Measurements from ENCODE around the gene JKAMP. TPM values are rescaled to one million over a fixed set of nuclear protein-coding genes. Genes with fewer than 3 reads are reported as not detected.
"Not testable (repeated sequence)": the region's sequence is repeated elsewhere in the genome, so short reads cannot be mapped to it uniquely, and the experiment has no call there.

JKAMP gene, protein sequence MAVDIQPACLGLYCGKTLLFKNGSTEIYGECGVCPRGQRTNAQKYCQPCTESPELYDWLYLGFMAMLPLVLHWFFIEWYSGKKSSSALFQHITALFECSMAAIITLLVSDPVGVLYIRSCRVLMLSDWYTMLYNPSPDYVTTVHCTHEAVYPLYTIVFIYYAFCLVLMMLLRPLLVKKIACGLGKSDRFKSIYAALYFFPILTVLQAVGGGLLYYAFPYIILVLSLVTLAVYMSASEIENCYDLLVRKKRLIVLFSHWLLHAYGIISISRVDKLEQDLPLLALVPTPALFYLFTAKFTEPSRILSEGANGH
- 10 to 100 TPM; 77.9 to 84.2 (median 80.3) TPM for polyA plus RNA-seq (ENCODE audit: insufficient read length in 3 of 3)

DNA sequence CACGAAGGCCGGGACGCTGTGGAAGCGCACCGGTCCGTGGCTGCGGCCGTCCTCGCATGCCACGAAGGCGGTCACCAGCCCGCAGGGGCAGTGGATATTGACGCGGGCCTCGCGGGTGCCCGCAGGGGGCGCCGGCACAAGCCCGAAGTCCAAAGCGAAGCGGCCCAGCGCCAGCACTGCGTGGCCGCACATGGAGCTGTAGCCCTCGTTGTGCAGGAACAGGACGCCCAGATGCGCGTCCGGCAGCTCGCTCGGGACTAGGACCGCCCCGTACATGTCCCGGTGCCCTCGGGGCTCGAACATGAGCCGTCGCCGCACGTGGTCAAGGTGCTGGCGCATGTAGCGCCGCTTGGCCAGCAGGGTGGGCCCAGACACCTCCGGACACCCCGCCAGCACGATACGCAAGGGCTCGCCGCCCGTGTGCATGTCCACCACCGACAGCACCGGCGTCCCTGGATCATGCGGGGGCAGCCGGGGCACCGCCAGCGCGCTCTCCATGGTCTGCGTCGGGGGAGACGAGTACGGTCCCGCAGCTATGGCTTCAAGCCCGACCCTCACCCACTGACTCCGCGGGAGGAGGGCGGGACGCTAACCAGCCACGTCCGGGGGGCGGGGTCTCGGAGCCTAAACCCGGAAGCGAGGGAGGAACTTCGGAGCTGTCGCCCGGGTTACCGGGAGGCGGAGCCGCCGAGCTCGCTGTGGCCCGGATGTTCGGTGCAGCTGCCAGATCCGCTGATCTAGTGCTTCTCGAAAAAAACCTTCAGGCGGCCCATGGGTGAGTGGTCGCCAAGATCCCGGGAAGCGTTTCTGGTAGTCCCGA is at the start of gene JKAMP, which contains the start of gene L3HYPDH:
Gene JKAMP, plus strand, starts transcription at position 699 of the 820 bp plus-strand sequence. Its CDS starts 73 bp downstream, at position 772.
Gene L3HYPDH, minus strand, starts transcription at position 590 of the 820 bp plus-strand sequence. Its CDS starts 92 bp downstream, at position 498.
- peak; percentile 90 to 95 (median 93) for DNase-seq (ENCODE audit: low read depth in 3 of 3, low spot score in 2 of 3)

DNA sequence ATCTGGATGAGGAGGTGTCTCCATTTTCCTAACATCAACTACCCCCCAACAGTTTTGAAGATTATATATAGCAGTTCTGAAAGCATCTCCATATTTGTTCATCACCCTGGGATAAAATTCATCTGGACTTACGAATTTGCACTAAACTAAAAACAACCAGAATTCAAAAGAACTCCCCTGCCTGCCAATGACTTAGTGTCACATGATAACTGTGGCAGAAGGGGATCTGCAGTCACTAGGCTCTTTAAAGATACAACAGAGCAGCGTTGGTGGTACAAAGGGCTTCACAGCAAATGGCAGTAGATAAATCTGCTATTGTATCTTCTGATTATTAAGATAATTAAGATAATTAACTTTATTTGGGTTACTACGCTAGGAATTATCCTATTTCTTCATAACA is 49.2 kb upstream of the JKAMP start:
- no peak for DNase-seq (ENCODE audit: low read depth in 3 of 3, low spot score in 2 of 3)

DNA sequence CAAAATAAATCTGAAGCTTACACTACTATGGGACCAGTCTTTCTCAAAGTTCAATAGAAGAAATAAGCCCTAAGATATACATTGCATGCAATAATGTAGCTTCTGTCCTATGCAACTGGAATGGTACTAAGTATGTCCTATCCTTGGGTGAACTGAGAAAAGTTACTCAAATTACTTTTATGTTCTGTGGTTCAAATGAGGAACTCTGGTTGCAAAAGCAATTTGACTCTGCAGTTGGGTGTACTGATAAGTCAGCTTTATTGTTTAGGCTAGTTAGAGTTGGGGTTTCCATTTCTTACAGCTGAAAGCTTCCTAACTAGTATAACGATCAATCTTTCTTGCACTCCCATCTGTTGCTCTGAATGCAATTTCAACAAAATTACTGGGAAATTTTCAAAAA is 48.3 kb upstream of the JKAMP start:
- DNase-seq (ENCODE audit: low read depth in 3 of 3, low spot score in 2 of 3): no peak

DNA sequence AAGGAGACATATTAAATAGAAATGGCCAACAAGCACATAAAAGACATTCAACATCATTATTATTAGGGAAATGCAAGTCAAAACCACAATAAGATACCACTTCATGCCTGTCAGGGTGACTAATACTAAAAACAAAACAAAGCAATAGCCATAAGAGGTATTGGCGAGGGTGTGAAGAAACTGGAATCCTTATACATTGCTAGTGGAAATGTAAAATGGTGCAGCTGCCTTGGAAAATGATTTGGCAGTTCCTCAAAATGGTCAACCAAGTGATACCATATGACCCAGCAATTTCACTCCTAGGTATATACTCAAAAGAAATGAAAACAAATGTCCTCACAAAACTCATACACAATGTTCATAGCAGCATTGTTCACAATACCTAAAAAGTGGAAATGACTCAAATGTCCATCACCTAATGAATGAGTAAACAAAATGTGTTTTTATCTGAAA is 46.1 kb upstream of the JKAMP start:
- DNase-seq (ENCODE audit: low read depth in 3 of 3, low spot score in 2 of 3): no peak

DNA sequence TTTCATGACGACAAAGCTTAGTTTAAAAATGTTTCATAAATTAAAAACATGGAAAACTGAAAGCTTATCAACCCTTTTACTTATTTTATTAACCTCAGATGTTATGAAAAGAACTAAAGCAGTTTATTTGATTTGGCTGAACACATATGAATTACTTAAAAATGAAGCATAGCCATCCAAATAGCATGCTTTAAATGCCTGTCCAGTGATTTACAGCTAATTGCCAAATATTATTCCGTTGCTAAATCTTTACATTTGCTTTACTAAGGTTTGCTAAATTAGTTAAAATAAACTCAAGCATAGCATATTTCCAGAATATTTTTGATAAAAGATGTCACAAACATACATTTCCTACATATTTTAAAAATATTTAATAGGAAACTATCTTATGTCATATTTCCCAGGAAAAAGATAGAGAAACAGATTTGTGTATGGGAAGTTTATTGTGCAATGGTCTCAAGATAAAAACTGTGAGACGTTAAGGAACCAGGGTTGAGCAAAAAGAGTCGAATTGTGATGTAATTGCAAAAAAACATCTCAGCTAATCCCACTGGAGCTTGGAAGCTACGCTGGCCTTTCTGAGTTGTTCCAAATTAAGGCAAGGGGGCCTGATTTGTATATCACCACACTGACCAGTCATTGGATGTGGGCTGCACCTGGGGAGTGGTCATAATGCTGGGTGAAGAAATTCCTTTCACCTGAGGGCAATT is 44.9 kb upstream of the JKAMP start:
- no peak for DNase-seq (ENCODE audit: low read depth in 3 of 3, low spot score in 2 of 3)

DNA sequence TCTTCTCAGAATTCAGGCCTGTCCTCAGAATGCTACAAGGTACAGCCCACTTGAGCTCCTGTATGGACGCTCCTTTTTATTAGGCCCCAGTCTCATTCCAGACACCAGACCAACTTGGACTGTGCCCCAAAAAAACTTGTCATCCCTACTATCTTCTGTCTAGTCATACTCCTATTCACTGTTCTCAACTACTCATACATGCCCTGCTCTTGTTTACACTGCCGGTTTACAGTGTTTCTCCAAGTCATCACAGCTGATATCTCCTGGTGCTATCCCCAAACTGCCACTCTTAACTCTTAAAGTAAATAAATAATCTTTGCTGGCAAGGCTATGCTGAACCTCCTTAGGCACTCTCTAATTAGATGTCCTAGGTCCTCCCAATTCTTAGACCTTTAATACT is 35.6 kb upstream of the JKAMP start:
- not testable (repeated sequence) for DNase-seq (ENCODE audit: low read depth in 3 of 3, low spot score in 2 of 3)

DNA sequence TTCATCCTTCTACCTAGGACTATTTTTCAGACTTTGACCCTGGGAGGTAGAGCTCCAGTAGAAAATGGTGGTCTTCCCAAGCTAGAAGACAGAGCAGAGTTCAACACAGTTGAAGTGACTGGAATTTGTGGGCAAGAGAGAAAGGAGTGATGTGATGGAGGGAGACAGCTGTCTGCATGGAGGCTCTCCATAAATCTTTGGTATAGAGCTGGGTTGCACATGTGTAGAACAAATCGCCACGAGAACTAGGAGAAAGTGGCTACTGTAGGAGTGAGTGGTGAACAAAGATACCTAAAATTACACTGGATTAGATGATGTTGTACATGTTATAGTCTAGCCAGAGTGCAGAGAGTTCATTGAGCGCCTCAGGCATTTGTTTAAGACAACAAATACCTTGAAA is 33.6 kb upstream of the JKAMP start:
- DNase-seq (ENCODE audit: low read depth in 3 of 3, low spot score in 2 of 3): no peak

DNA sequence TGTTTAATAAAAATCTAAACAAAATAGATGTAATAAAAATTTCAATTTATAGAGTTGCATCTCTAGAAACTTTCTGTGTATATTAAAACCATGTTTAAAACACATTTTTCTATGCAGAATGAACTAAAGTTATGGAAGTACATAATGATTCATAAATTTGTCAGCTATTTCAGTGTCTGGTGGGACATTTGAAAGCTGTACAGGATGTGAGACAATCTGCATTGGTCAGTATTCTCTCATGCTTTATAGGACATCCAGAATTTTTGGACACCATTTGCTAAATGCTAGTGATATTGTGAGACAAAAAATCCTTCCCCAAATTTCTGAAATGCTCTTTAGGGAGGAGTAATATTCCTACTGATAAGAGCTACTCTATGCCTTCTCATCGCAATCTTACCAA is 32.5 kb upstream of the JKAMP start:
- DNase-seq (ENCODE audit: low read depth in 3 of 3, low spot score in 2 of 3): no peak

DNA sequence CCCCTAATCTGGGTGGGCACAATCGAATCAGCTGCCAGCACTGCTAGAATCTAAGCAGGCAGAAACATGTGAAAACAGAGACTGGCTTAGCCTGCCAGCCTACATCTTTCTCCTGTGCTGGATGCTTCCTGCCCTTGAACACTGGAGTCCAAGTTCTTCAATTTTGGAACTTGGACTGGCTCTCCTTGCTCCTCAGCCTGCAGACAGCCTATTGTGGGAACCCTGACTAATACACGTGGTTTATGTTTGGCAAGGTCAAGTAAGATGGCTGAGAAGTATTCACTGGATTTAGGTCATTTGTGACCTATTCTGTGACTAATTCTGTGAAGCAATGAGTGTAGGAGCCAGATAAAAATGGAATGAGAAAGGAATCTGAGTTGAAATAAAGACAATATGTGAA is 30.2 kb upstream of the JKAMP start:
- DNase-seq (ENCODE audit: low read depth in 3 of 3, low spot score in 2 of 3): no peak

DNA sequence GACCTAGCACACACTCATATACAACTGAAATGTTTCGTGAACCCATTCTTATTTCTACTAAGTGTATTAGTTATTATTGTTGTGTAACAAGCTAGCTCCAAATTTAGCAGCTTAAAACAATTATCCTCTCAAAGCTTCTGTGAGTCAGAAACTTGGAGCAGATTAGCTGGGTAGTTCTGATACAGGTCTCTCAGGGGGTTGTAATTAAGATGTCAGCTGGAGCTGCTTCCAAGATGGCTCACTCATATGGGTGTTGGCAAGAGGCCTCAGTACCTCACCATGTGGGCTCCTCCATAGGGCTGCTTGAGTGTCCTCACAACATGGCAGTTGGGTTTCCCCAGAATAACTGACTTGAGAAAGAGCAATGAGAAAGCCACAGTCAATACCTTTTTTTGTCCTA is 28.9 kb upstream of the JKAMP start:
- DNase-seq (ENCODE audit: low read depth in 3 of 3, low spot score in 2 of 3): no peak

DNA sequence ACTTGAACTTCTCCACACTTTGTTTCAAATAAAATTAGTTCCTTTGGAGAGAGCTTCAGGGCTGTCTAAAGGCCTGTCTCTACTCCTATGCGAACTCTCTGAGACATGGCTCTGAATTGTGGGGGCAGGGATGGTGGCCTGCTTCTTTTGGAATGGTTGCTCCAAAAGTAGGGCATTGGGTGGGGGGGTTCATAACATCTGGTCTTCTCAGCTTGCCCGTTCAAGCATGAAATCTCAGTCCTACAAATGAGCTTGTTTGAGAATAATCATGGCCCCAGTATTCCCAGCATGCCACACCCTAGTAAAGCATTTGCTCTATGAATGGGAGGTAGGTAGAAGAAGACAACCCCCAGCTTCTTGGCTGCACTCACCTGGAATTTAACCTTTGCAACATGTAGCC is 25.8 kb upstream of the JKAMP start:
- no peak for DNase-seq (ENCODE audit: low read depth in 3 of 3, low spot score in 2 of 3)

DNA sequence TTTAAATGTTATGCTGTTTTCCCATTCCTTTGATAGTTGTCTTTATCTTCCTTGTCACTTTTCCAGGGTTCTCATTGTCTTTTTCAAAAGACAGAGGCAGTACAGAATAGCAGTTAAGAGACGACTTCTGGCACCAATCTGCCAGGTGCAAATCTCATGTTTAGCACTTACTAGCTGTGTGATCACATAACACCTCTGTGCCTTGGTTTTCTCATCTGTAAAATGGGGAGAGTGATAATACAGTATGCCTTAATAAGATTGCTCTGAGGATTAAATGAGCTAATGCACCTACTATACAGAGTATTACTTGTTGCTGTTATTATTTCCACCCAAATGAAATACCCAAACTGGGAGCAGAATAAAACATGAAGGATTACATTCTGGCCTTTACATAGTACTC is 23.9 kb upstream of the JKAMP start:
- no peak for DNase-seq (ENCODE audit: low read depth in 3 of 3, low spot score in 2 of 3)

DNA sequence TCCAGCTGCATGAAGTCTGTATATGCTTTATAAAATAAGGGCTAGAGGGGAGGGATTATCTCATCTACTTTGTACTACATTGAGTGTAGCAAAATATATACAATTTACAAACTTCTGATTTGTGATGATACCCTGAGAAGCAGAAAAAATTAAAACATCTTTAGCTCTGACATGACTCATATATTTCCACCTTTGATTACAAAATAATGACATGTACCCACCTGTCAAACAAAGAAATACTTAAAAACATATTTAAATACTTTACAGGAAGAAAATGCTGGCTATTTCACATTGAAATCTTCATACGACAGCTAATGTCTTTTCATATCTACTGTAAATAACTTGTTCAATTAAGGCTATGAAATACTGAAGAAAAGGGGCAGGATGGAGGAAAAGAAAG is 22.4 kb upstream of the JKAMP start:
- DNase-seq (ENCODE audit: low read depth in 3 of 3, low spot score in 2 of 3): no peak

DNA sequence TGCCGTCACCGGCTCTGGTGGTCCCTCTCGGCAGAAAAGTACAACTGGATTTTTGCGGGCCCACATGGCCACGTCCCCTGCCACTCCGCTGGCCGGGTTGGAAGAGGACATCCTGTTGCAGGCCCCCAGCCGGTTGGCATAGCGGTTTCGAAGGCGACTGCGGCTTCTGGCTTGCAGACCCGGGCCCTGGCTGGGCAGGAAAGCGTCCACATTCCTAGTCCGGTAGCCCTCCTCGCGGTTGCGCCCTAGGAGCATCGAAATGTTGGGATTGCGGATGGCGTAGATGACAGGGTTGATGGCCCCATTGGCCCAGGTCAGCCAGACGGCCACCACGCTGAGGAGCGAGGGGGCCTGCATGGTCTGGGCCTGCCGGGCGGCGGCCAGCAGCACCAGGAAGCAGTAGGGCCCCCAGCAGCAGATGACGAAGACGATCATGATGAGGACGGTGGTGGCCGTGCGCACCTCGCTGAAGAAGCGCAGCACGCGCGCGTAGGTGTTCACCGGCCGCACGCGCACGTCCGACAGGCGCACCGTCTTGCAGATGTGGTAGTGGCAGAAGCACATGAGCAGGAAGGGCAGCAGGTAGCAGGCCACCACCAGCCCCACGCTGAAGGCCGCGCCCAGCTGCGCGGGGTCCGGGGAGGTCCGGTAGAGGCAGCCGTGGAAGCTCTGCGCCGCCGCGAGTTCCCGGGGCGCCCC is 20.4 kb upstream of the JKAMP start:
- no peak for DNase-seq (ENCODE audit: low read depth in 3 of 3, low spot score in 2 of 3)

DNA sequence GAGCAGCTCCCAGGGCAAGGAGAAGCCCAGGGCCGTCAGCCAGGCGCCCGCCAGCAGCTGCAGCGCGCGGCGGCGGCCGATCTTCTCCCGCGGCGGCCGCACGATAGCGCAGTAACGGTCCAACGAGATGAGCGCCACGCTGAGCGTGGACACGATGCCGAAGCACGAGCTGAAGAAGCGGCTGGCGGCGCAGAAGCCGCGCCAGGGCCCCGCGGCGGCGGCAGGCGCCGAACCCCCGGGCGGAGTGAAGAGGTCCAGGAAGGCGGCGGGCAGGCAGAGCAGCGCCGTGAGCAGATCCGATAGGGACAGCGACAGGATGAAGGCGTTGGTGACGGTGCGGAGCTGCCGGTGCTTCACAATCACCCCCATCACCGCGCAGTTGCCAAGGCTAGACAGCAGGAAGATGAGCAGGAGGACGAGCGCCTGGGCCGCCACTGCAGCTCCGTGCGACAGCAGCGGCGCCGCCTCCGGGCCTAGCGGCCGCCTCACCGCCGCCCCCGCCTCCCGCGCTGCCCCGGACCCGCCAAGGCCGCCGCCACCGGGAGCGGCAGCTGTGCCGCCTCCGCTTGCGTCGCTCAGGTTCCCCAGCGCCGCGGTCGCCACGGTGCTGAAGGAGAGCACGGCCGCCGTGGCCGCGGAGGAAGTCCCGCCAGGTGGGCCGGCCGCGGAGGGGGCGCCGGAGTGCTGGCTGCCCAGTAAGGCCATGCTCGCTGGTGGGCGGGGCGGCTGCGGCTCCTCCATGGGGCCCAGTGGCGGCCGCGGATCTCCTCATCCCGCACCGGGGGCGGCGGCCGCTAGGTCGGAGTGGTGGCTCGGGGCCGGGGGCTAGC is 19.6 kb upstream of the JKAMP start:
- peak in 2 of 3 donors; percentile 32 to 40 for DNase-seq (ENCODE audit: low read depth in 3 of 3, low spot score in 2 of 3)

DNA sequence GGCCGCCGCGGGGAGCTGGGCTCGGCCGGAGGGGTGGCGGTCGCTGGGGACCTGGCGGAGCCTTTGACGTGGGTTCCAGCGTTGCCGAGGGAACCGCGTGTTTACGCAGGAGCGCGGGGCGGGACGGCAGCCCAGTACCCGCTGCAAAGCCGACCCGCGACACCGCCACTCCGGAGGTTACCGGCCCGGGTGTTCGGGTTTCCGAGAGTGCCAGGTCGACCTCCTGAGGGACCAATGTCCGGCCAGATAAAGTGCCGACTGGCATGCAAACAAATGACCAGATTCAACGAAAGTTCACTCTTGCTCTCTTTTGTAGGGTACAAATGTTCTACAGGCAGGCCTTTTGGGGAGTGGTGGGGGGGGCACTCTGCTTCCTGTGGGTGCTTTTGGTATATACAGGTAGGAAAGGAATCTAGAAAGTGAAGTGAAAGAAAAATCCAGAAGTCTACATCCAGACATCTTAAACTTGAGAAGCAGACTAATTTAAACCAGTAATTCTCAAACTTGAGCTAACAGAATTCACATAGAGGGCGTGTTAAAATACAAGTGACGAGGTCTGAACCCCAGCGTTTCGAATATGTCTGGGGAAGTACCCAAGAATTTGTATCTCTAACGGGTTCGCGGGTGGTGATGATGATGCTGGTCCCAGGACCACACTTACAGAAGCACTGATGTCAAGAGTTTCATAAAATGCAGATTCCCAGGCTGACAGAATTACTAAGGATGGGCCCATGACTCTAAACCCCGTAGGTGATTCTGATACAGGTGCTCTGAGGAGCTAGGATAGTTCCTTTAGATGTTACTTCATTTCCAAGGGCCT is 18.8 kb upstream of the JKAMP start, which contains the start of gene GPR135:
Gene GPR135, minus strand, starts transcription at position 65 of the 820 bp plus-strand sequence. CDS start 154 bp downstream, outside the sequence.
- DNase-seq (ENCODE audit: low read depth in 3 of 3, low spot score in 2 of 3): peak in 1 of 3 donors; percentile 42

DNA sequence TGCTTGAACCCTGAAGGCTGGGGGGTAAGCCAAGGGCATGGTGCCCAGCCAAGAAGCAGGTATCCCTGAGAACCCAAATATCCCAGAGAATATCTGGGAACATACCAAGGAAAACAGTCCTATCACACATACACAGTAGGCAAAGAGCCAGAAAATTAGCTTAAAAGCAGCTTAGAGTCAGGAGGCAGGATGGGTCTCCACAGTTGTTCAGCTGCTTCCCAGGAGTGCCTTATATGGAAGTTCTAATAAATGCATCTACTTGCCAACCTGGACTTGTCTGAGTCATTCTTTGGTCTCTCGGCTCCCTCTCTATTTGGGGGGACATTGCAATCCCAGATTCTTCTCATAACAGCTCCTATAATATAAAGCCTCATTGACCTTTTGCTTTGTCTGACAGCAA is 10.1 kb upstream of the JKAMP start:
- no peak for DNase-seq (ENCODE audit: low read depth in 3 of 3, low spot score in 2 of 3)

DNA sequence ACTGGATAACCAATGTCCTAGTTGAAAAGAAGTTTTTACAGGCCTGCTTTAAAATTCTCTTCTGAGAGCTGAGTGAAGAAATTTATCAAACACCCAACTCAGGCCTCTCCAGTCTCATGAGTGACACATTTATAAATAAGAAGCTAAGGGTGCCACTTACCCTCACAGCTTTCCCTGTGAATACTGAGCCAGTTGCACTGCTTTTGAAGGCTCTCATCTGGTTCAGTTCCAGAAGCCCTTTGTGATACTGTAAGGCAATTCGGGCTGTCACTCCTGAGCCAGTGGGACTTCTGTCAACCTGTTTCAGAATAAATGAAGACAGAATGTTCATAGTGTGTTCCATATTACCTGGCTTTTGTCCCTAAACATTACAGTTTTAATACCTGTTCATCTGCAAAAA is 8.6 kb upstream of the JKAMP start:
- no peak for DNase-seq (ENCODE audit: low read depth in 3 of 3, low spot score in 2 of 3)

DNA sequence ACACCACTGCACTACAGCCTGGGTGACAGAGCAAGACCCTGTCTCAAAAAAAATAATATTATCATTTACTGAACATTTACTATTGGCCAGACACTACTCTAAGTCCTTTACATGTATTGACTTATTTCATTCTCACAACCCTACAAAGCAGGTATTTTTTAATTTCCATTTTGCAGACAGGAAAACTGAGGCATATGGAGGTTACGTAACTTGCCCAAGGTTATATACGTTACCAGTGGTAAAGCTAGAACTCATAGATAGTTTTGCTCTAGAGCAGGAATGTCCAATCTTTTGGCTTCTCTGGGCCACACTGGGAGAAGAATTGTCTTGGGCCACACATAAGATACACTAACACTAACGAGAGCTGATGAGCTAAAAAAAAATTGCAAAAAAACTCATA is 5.8 kb upstream of the JKAMP start:
- no peak for DNase-seq (ENCODE audit: low read depth in 3 of 3, low spot score in 2 of 3)
